Suprapubic skin (tissue), 2 donors: ENCODE data around the gene CNTN6.

Experiments
- EP300 ChIP-seq: sonication (generic); formaldehyde crosslinking; IDR thresholded peaks from one replicate; pipeline ENCODE4 v1.6.1; 2017; ENCODE audit warnings: antibody characterized with exemption
- POLR2A ChIP-seq, 2 donors: fragments of 450-650 bp; IDR thresholded peaks; one replicate each; pipeline ENCODE4 v1.6.1; 2017; ENCODE audit warnings: antibody characterized with exemption in 2 of 2, mild to moderate bottlenecking in 2 of 2, moderate library complexity in 2 of 2

DNA sequence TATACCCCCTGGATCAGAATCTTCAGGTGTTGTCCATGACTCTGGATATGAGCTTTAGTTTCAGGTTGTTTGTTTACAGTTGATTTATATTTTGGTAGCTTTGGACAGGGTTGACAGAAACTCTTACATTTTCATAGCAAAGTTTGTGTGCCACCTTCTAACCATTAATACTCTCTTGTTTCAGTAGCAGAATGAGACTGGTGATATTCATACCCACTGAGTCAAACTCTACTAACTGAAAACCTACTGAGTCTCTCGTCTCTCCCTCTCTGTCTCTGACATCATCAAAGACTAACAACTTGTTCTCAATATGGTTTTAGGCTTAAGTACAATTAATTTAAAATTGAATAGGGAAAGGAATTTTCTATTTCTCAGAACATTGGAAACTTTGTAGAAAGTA lies 282.3 kb downstream of the CNTN6 start:
- TF ChIP-seq EP300 (no peak), POLR2A (IDR thresholded peaks at IDR 0.05) (no peak)
